SK-N-MC (cell line): ENCODE data around the gene NUDC.

Experiments
- EZH2 ChIP-seq: fragments of 200-600 bp; sonication (generic); IDR thresholded peaks from one replicate; pipeline ENCODE4 v1.6.1; 2017; ENCODE audit warnings: antibody characterized with exemption
- FOXP2 ChIP-seq: optimal IDR thresholded peaks from 2 replicates; pipeline ENCODE3; 2011; ENCODE audit warnings: mild to moderate bottlenecking, moderate library complexity; ENCODE audit not compliant: insufficient read depth; ENCODE audit errors: extremely low read length, control extremely low read depth
- POLR2AphosphoS5 ChIP-seq: IDR thresholded peaks from 2 replicates; pipeline ENCODE4 v1.6.1; 2012; ENCODE audit warnings: mild to moderate bottlenecking, low read depth, low read length, borderline replicate concordance

GRCh38 chr1:26965628-26966027 lies 44.1 kb downstream of the NUDC start:
- TF ChIP-seq EZH2: no peak
- no peak for TF ChIP-seq POLR2AphosphoS5
- TF ChIP-seq FOXP2: no peak
